Panc1 (cell line): ENCODE data around the gene TK2.

ENCODE experiments used
- CTCF ChIP-seq: fragments of 450-650 bp; IDR thresholded peaks from 2 replicates; pipeline ENCODE4 v1.5.1; 2017; ENCODE audit warnings: mild to moderate bottlenecking
- POLR2AphosphoS5 ChIP-seq: IDR thresholded peaks from 2 replicates; pipeline ENCODE4 v1.6.1; 2012; ENCODE audit warnings: mild to moderate bottlenecking, low read depth, low read length, moderate library complexity
- TCF7L2 ChIP-seq: IDR thresholded peaks from 2 replicates; pipeline ENCODE4 v1.6.1; 2011; ENCODE audit warnings: mild to moderate bottlenecking, low read depth, low read length, inconsistent platforms

GRCh38 chr16:66491716-66492064 is 58.2 kb downstream of the TK2 start:
- TF ChIP-seq TCF7L2 (no peak), CTCF (no peak), POLR2AphosphoS5 (no peak)
